ENCODE data around the gene DCLK1. TPM values are rescaled to one million over a fixed set of nuclear protein-coding genes. Genes with fewer than 3 reads are reported as not detected.

DCLK1 gene
- 1 to 10 TPM in 3 of 4 donors, under 1 TPM in 1; 0.72 to 9.1 (median 4.9) TPM for total RNA-seq

- Histone ChIP-seq H3K9me3 (no peaks in the 10 kb centered on the region), H3K36me3 (no peaks in the 10 kb centered on the region), H3K27me3 (peaks cover 0 to 36% (median 0%) of the 10 kb centered on the region in 4 donors), H3K4me1 (peaks cover 0 to 33% (median 5%) of the 10 kb centered on the region in 3 donors), H3K27ac (peak within 1 kb of the TSS; percentile 20 to 85 (median 54)), H3K4me3 (peak within 1 kb of the TSS; percentile 34 to 74 (median 50))
- no peak for DNase-seq
- WGBS, 2 donors = 11 to 25% methylated on average over 13 to 32 of the region's 48 CpGs
- intact Hi-C loops (cut with DNase I) = no loop called here
- TF ChIP-seq POLR2A (IDR thresholded peaks at IDR 0.05) (peak in 1 of 4 donors; percentile 19), CTCF (IDR thresholded peaks at IDR 0.05) (no peak)
Measured at GRCh38 chr13:36131222-36131930, at the start of gene DCLK1. TSS of gene DCLK1 (minus strand) at chr13:36131382.

GRCh38 chr13:36175621-36176020 lies 44.4 kb upstream of the DCLK1 start:
- H3K27ac ChIP-seq = no peak overlapping the region
- WGBS, 2 donors = 70 to 74% methylated on average over 5 of the region's 5 CpGs
- intact Hi-C loops (cut with DNase I) = no loop called here
- H3K4me3 ChIP-seq = no peak overlapping the region
- no peak for DNase-seq
- H3K4me1 ChIP-seq = no peaks in the 10 kb centered on the region
- H3K9me3 ChIP-seq = no peaks in the 10 kb centered on the region
- no peaks in the 10 kb centered on the region for H3K36me3 ChIP-seq
- peaks cover 0 to 1% (median 0%) of the 10 kb centered on the region in 4 donors for H3K27me3 ChIP-seq
- TF ChIP-seq CTCF (IDR thresholded peaks at IDR 0.05) (no peak), POLR2A (IDR thresholded peaks at IDR 0.05) (no peak)

- intact Hi-C loops (cut with DNase I) = no loop called here
- Histone ChIP-seq H3K27ac (no peak overlapping the region), H3K27me3 (peaks cover 0 to 8% (median 0%) of the 10 kb centered on the region in 4 donors), H3K36me3 (no peaks in the 10 kb centered on the region), H3K9me3 (no peaks in the 10 kb centered on the region), H3K4me3 (no peak overlapping the region), H3K4me1 (no peaks in the 10 kb centered on the region)
- no peak for DNase-seq
- 50 to 78% methylated on average over 1 to 5 of the region's 7 CpGs for WGBS, 2 donors
- TF ChIP-seq CTCF (IDR thresholded peaks at IDR 0.05) (no peak), POLR2A (IDR thresholded peaks at IDR 0.05) (no peak)
Measured at GRCh38 chr13:36174923-36175322, 43.7 kb upstream of the DCLK1 start.

- no peak overlapping the region for H3K4me3 ChIP-seq
- intact Hi-C loops (cut with DNase I) = no loop called here
- TF ChIP-seq CTCF (IDR thresholded peaks at IDR 0.05) = no peak
- no peak for TF ChIP-seq POLR2A (IDR thresholded peaks at IDR 0.05)
- H3K9me3 ChIP-seq = no peaks in the 10 kb centered on the region
- H3K4me1 ChIP-seq = no peaks in the 10 kb centered on the region
- H3K36me3 ChIP-seq = no peaks in the 10 kb centered on the region
- 67 to 76% methylated on average over 2 to 4 of the region's 4 CpGs for WGBS, 2 donors
- no peak for DNase-seq
- no peak overlapping the region for H3K27ac ChIP-seq
- peaks cover 0 to 12% (median 0%) of the 10 kb centered on the region in 4 donors for H3K27me3 ChIP-seq
Measured at GRCh38 chr13:36173571-36174322, 42.6 kb upstream of the DCLK1 start.

- Histone ChIP-seq H3K4me3 (no peak overlapping the region), H3K27me3 (peaks cover 0 to 60% (median 0%) of the 10 kb centered on the region in 4 donors), H3K36me3 (no peaks in the 10 kb centered on the region), H3K9me3 (no peaks in the 10 kb centered on the region), H3K27ac (no peak overlapping the region), H3K4me1 (peaks cover 0 to 9% (median 6%) of the 10 kb centered on the region in 3 donors)
- no peak for TF ChIP-seq POLR2A (IDR thresholded peaks at IDR 0.05)
- TF ChIP-seq CTCF (IDR thresholded peaks at IDR 0.05) = no peak
- intact Hi-C loops (cut with DNase I) = no loop called here
- WGBS, 2 donors = 81 to 87% methylated on average over 4 to 5 of the region's 5 CpGs
- no peak for DNase-seq
Measured at GRCh38 chr13:36166046-36166445, 34.9 kb upstream of the DCLK1 start.

Measured in esophagus squamous epithelium (tissue), 5 donors.